Activated T-helper 1 cell treated with anti-CD3 and anti-CD28 coated beads, Interleukin-12 subunit alpha, Interleukin-12 subunit beta, Interleukin-2, Interleukin-4 antibody, amounts not matched to agents 30 ng/mL and 10 ng/mL and 1 ng/mL, durations not matched to agents 14 hours and 24 hours and 36 hours (primary cell): ENCODE measurements around the gene MT2A. TPM values are rescaled to one million over a fixed set of nuclear protein-coding genes. Genes with fewer than 3 reads are reported as not detected.
A peak's percentile ranks its signal among the peaks of the same experiment; 100 is the strongest.
"Not testable (repeated sequence)": the region's sequence is repeated elsewhere in the genome, so short reads cannot be mapped to it uniquely, and the experiment has no call there.

Experiments used
- DNase-seq: peaks from one replicate; pipeline ENCODE4 v3.0.0; 2021; ENCODE audit warnings: low spot score
- H3K27ac Mint-ChIP-seq: one replicate; pipeline ENCODE4 v1.8.0; 2021; ENCODE audit warnings: mild to moderate bottlenecking, mixed read lengths
- H3K27me3 Mint-ChIP-seq: one replicate; pipeline ENCODE4 v1.8.0; 2022; ENCODE audit warnings: mild to moderate bottlenecking, moderate library complexity, mixed read lengths; ENCODE audit not compliant: insufficient read depth
- H3K36me3 Mint-ChIP-seq: one replicate; pipeline ENCODE4 v1.8.0; 2021; ENCODE audit warnings: low read depth, mixed read lengths
- H3K4me1 Mint-ChIP-seq: one replicate; pipeline ENCODE4 v1.8.0; 2021; ENCODE audit warnings: low read depth, mixed read lengths
- H3K4me3 Mint-ChIP-seq: one replicate; pipeline ENCODE4 v1.8.0; 2021; ENCODE audit warnings: mild to moderate bottlenecking, moderate library complexity, mixed read lengths
- H3K9me3 Mint-ChIP-seq: one replicate; pipeline ENCODE4 v1.8.0; 2021; ENCODE audit warnings: mixed read lengths
- intact Hi-C: fragments of 100-400 bp; cut with micrococcal nuclease; formaldehyde crosslinking; loops from one replicate; pipeline ENCODE4 v1.15.1; 2024
- total RNA-seq: library from RNA; stranded (reverse); gene quantifications from 2 replicates; pipeline ENCODE4 v1.2.3, GENCODE V29; 2022

Gene MT2A
- total RNA-seq: 348 and 365 TPM in 2 replicates

DNA sequence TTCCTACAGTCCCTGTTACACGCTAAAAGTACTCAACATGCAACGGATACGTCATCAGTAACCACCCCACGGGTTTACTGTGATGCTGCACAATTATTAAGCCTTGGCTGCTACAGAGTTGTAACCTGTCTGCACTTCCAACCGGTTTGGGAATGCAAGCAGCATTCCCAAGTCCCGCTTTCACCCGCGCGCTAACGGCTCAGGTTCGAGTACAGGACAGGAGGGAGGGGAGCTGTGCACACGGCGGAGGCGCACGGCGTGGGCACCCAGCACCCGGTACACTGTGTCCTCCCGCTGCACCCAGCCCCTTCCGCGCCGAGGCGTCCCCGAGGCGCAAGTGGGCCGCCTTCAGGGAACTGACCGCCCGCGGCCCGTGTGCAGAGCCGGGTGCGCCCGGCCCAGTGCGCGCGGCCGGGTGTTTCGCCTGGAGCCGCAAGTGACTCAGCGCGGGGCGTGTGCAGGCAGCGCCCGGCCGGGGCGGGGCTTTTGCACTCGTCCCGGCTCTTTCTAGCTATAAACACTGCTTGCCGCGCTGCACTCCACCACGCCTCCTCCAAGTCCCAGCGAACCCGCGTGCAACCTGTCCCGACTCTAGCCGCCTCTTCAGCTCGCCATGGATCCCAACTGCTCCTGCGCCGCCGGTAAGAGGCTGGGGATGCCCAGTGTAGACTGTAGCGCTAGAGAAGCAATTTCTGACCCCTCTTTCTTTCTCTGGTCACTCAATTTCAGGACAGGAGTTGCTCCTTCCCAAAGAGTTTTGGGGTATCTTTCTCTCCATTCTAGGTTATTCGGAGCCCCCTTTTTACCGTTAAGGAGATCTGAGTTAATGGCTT, at the start of gene MT2A:
Gene MT2A (plus strand): TSS at position 542 of the 833 bp plus-strand sequence. CDS start 72 bp downstream, at position 614.
- peaks cover 58% of the 10 kb centered on the region for H3K4me1 Mint-ChIP-seq
- intact Hi-C loops: loop anchor here (1.0 to 5.0 kb wide), 11 partner anchors 17 to 406 kb away; partner anchors contain the start of genes HERPUD1, MT1E, MT1F and MT1X
- no peaks in the 10 kb centered on the region for H3K27me3 Mint-ChIP-seq
- H3K9me3 Mint-ChIP-seq: no peaks in the 10 kb centered on the region
- peaks cover 3% of the 10 kb centered on the region for H3K36me3 Mint-ChIP-seq
- peak within 1 kb of the TSS; percentile 97 for H3K4me3 Mint-ChIP-seq
- DNase-seq: peak; percentile 89
- H3K27ac Mint-ChIP-seq: peak within 1 kb of the TSS; percentile 98

DNA sequence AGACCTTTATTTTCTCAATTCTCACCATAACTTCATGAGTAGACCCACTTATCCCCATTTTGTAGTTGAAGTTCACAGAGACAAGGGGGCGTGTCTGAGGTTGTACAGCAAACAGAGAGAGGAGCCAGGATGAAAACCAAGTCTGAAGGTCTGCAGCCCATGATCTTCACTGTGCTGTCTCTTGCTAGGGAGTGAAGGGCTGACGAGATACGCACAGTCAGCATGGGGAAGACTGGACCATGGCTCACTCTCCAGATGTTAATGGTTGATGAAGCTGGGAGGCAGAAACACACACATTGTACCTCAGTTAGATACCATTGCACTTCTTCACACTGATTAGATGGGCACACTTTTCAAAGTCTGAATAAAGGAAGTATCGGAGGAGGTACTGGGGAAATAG, 49.3 kb upstream of the MT2A start:
- intact Hi-C loops: no loop called here
- Mint-ChIP-seq H3K4me3 (no peak overlapping the region), H3K36me3 (no peaks in the 10 kb centered on the region), H3K9me3 (no peaks in the 10 kb centered on the region), H3K27ac (no peak overlapping the region), H3K27me3 (peaks cover 24% of the 10 kb centered on the region), H3K4me1 (no peaks in the 10 kb centered on the region)
- no peak for DNase-seq

DNA sequence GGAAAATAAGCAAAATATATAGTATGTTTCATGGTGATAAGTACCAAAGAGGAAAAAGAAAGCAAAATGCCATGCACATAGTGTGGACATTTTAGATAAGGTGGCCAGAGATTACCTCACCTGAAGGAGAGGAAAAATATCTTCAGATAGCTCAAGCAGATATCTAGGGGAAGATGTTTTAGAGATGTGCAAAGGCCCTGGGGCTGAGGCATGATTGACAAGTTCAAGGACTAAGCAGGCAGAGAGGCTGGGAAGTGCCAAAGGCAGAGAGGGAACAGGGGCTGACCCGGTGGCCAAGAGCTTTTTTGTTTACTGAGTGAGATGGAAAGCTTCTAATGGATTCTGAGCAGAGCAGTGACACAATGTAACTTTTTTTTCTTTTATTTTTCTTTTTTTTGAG, 47.9 kb upstream of the MT2A start:
- H3K27me3 Mint-ChIP-seq: peaks cover 15% of the 10 kb centered on the region
- no peaks in the 10 kb centered on the region for H3K4me1 Mint-ChIP-seq
- no peak overlapping the region for H3K27ac Mint-ChIP-seq
- no peak overlapping the region for H3K4me3 Mint-ChIP-seq
- no peaks in the 10 kb centered on the region for H3K36me3 Mint-ChIP-seq
- intact Hi-C loops: no loop called here
- no peaks in the 10 kb centered on the region for H3K9me3 Mint-ChIP-seq
- no peak for DNase-seq

DNA sequence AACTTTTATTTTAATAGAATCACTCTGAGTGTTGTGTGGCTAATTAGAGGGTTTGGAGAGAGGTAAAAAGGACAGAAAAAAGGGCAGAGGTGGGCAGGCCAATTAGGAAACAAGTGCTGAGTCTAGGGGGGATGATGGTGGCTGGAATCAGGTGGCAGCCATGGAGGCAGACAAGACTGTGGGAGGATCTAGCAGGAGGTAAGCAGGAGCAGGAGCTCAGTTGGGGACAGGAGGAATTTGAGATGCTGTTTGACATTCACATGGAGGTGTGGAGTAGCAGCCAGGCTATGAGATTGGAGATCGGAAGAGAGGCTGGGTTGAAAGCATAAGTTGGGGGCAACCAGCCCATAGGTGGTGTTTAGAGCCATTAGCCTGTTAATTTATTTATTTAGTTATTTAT, 47.3 kb upstream of the MT2A start:
- Mint-ChIP-seq H3K27me3 (peaks cover 19% of the 10 kb centered on the region), H3K36me3 (no peaks in the 10 kb centered on the region), H3K27ac (no peak overlapping the region), H3K4me3 (no peak overlapping the region), H3K9me3 (no peaks in the 10 kb centered on the region), H3K4me1 (no peaks in the 10 kb centered on the region)
- no peak for DNase-seq
- intact Hi-C loops: no loop called here

DNA sequence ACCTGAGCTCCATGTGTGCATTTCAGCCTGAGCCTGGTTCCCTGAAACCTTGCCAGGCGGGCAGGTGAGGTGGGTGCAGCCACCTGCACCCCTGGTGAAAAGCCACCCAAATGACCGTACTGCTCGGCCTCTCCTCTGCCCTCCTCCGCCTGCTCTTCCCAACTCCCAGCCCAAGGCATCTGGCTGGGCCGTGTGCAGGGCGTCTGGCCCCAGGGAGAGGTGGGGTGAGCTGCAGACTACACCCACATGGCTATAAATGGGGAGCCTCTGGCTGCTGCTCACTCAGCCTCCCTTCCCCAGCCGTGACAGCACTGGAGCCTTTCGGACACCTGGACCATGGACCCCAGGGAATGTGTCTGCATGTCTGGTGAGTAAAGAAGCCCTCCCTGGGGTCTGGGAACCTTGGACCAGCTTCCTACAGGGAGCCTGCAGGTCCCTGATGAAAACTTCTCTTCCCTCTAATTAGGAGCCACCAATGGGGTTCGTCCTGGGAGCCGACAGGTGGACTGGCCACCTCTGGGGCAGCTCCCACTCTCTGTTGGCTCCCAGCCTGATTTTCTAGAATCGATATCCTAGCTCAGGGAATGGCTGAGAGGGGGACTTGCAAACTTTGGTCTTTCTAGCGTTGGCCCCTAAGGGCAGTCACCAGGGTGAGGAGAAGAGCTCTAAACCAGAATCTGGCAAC, 43.4 kb upstream of the MT2A start, which contains the start of gene MT4:
Gene MT4 (plus strand): TSS at position 281 of the 685 bp plus-strand sequence. CDS start 56 bp downstream, at position 337.
- Mint-ChIP-seq H3K27me3 (peaks cover 25% of the 10 kb centered on the region), H3K4me1 (peaks cover 6% of the 10 kb centered on the region), H3K36me3 (no peaks in the 10 kb centered on the region), H3K9me3 (no peaks in the 10 kb centered on the region), H3K27ac (no peak within 1 kb of the TSS), H3K4me3 (no peak within 1 kb of the TSS)
- intact Hi-C loops: no loop called here
- no peak for DNase-seq

DNA sequence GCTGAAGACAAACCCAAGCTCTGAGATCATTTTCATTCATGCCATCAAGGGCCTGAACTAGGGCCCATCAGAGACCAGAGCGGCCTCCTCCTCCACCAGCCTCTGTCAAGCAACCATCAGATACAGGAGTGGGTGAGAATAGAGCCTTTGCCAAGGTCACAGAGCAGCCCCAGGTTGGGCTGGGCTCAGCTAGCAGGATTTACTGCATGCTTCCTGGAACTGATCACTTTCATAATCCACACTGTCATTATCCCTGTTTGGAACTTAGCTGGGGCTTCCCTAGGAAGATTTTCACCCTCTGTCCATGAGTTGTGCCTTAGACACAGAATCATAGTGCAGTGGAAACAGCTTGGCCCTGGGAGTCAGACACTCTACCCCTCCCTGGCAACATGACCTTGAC, 38.4 kb upstream of the MT2A start:
- H3K36me3 Mint-ChIP-seq: no peaks in the 10 kb centered on the region
- intact Hi-C loops: no loop called here

DNA sequence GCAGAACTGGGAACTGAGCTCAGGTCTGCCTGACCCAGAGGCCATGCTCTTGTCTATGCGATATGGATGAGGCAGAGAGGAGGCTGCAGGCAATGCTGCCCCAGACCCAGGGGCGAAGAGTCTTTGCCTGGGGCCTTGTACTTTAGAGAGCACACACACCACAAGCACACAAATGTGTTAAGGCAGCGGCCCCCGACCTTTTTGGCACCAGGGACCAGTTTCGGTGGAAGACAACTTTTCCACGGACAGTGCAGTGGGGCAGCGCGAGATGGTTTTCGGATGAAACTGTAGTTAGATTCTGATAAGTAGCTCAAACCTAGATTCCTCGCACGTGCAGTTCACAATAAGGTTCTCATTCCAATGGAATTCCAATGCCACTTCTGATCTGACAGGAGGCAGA, 36.9 kb upstream of the MT2A start:
- intact Hi-C loops: no loop called here
- Mint-ChIP-seq H3K4me1 (peaks cover 3% of the 10 kb centered on the region), H3K9me3 (no peaks in the 10 kb centered on the region), H3K36me3 (no peaks in the 10 kb centered on the region), H3K27me3 (peaks cover 18% of the 10 kb centered on the region), H3K4me3 (no peak overlapping the region), H3K27ac (no peak overlapping the region)
- no peak for DNase-seq

More for the DNA sequence above, 38.4 kb upstream of the MT2A start:
- H3K4me3 Mint-ChIP-seq: no peak overlapping the region
- no peak overlapping the region for H3K27ac Mint-ChIP-seq
- peaks cover 6% of the 10 kb centered on the region for H3K4me1 Mint-ChIP-seq
- H3K27me3 Mint-ChIP-seq: peaks cover 22% of the 10 kb centered on the region
- H3K9me3 Mint-ChIP-seq: no peaks in the 10 kb centered on the region
- DNase-seq: no peak

DNA sequence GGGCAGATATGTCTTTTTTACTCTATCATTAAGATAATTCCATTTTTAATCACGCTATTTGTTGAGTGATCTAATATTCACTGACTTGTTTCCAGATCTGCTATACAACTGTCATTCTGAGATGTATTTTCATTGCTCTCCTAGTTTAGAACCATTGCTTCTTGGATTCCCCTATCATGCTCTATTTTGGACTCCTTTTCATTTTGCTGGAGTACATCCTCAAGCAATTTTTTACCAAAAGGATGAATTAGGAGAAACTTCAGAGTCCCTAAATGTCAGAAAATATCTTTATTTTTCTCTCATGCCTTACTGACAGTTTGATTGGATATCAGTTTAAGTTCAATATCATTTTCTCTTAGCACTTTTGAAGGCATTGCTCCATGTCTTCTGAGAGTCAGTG, 33.8 kb upstream of the MT2A start:
- no peaks in the 10 kb centered on the region for H3K9me3 Mint-ChIP-seq
- peaks cover 8% of the 10 kb centered on the region for H3K27me3 Mint-ChIP-seq
- H3K27ac Mint-ChIP-seq: no peak overlapping the region
- intact Hi-C loops: loop anchor here (5.0 kb wide), 1 partner anchor 293 kb away; the partner anchor contains the start of gene SLC12A3
- H3K4me3 Mint-ChIP-seq: no peak overlapping the region
- no peaks in the 10 kb centered on the region for H3K36me3 Mint-ChIP-seq
- DNase-seq: no peak
- peaks cover 10% of the 10 kb centered on the region for H3K4me1 Mint-ChIP-seq

DNA sequence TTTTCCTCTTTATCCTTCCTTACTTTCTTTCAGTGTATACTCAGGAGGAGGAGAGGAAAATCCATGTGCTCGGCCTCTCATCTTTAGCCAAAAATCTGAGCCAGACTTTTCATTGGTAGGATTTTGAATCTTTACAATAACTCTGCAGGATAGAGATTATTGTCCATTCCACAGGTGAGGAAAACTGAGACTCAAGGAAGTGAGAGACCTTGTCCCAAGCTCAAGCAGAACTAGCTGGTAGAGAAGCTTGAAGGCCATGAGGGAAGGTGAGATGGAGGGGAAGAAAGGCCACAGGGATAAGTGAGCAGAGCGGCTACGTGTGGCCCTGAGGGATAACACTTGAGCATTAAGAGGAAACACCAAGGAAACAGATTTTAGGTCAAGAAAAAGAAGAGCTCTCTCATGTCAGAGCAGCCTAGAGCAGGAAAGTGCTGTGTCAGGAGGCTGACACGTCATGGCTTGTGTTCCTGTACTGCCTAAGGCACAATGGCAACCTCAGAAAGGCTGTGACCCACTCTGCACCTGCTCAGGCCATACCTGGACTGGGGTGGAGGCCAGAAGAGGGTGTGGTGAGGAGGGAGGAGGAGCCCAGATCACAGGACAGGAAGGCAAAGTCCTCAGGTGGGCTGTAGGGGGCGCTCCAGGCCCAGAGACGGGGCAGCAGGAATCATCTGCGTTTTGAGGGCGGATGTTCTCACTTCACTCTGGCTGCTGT, 31.6 kb upstream of the MT2A start:
- Mint-ChIP-seq H3K4me1 (peaks cover 10% of the 10 kb centered on the region), H3K4me3 (no peak overlapping the region), H3K9me3 (no peaks in the 10 kb centered on the region), H3K27me3 (peaks cover 23% of the 10 kb centered on the region), H3K36me3 (no peaks in the 10 kb centered on the region), H3K27ac (no peak overlapping the region)
- peak; percentile 81 for DNase-seq
- intact Hi-C loops: loop anchor here (1.0 to 5.0 kb wide), 10 partner anchors 24 to 291 kb away; partner anchors contain the start of genes MT1E, MT1X, MT2A and NUP93

DNA sequence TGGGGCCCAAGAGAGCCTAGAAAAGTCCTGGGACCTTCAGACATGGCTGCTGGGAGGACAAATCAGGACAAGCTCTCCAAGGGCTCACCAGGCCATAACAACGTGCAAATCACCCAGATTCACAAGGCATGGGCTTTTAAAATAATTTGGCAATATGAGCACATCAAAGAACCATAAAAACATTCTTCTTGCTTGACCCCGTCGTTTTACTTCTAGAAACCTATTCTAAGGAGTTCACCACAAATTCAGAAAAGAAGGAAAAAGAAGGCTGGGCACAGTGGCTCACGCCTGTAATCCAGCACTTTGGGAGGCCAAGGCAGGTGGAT, 31.1 kb upstream of the MT2A start:
- Mint-ChIP-seq H3K27me3 (peaks cover 23% of the 10 kb centered on the region), H3K36me3 (no peaks in the 10 kb centered on the region), H3K27ac (no peak overlapping the region), H3K4me1 (peaks cover 10% of the 10 kb centered on the region), H3K4me3 (no peak overlapping the region), H3K9me3 (no peaks in the 10 kb centered on the region)
- no peak for DNase-seq
- intact Hi-C loops: loop anchor here (1.0 to 5.0 kb wide), 10 partner anchors 23 to 290 kb away; partner anchors contain the start of genes MT1E, MT1X, MT2A and NUP93

DNA sequence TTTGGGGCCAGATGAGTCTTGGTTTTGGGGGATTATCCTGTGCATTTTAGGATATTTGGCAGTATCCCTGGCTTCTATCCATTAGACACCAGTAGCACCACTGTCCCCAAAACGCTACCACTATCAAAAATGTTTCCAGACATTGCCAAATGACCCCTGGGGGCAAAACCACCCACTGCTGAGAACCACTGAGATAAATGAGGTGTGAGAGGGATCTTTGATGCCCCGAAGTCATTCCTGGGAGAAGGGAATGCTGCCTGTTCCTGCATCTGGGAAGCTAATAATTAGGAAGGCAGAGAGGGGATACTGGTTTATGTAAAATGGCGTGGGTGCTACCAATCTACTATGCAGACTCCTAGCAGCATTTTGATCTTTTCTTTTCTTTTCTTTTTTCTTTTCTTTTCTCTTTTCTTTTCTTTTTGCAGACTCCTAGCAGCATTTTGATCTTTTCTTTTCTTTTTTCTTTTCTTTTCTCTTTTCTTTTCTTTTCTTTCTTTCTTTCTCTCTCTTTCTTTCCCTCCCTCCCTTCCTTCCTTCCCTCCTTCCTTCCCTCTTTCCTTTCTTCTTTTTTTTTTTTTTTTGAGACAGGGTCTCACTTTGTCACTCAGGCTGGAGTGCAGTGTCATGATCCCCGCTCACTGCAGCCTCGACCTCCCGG, 27.9 kb upstream of the MT2A start:
- no peak for DNase-seq
- intact Hi-C loops: no loop called here
- Mint-ChIP-seq H3K4me1 (peaks cover 10% of the 10 kb centered on the region), H3K27ac (no peak overlapping the region), H3K36me3 (no peaks in the 10 kb centered on the region), H3K9me3 (no peaks in the 10 kb centered on the region), H3K27me3 (peaks cover 24% of the 10 kb centered on the region), H3K4me3 (no peak overlapping the region)

DNA sequence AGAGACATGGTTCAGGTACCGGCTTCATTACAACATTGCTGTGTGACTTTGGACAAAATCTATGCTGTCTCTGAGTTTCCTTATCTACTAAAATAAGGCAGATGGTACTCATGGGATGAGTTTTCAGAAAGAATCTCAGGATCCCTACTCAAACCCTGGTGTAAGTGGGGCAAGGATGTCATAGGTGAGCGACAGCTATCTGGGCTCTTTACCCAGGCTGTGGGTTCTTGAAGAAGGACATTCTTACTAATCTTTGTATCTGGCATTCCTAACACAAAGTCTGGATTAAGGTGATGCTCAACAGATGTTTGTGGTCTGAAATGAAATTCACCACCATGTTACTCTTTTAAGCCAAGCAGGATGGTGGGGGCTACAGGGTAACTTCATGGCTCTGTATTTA, 25.5 kb upstream of the MT2A start:
- H3K36me3 Mint-ChIP-seq, H3K4me1 Mint-ChIP-seq, H3K27ac Mint-ChIP-seq, H3K4me3 Mint-ChIP-seq, intact Hi-C loops, H3K9me3 Mint-ChIP-seq, DNase-seq: not testable (repeated sequence)
- peaks cover 28% of the 10 kb centered on the region for H3K27me3 Mint-ChIP-seq
